ENCODE results near the gene ANXA2R. TPM values are rescaled to one million over a fixed set of nuclear protein-coding genes. Genes with fewer than 3 reads are reported as not detected.
A peak's percentile ranks its signal among the peaks of the same experiment; 100 is the strongest.

ANXA2R gene
- polyA plus RNA-seq, 1 of the 3 experiments (the other 2 are of a cell fraction): 1.9 TPM

GRCh38 chr5:43041110-43041668, 1.1 kb upstream of the ANXA2R start:
- WGBS (ENCODE audit: low lambda C conversion rate): under 1% methylated on average over 18 of the region's 18 CpGs
- peak overlapping the region; percentile 58 to 72 for H3K4me3 ChIP-seq (ENCODE audit: low read depth in 2 of 2, low read length in 1 of 2)
- no peaks in the 10 kb centered on the region for H3K27me3 ChIP-seq (ENCODE audit: insufficient read depth)
- no peak for DNase-seq
- H3K27ac ChIP-seq (ENCODE audit: low read depth in 2 of 2, low read length in 1 of 2): peak overlapping the region; percentile 77 to 93; a peak in 3 of 4 replicates
- no peaks in the 10 kb centered on the region for H3K36me3 ChIP-seq (replicated peaks in 1 of 2; ENCODE audit: control insufficient read depth in 1 of 2, insufficient read depth in 2 of 2, low read length in 1 of 2)
- H4K20me1 ChIP-seq (ENCODE audit: insufficient read depth): no peaks in the 10 kb centered on the region
- H3K9me2 ChIP-seq: no peaks in the 10 kb centered on the region
- H3K79me2 ChIP-seq (ENCODE audit: insufficient read depth): peaks cover 43% of the 10 kb centered on the region
- ChIA-PET POLR2A (no interaction called here), CTCF (interaction anchor here (0.7 to 6.1 kb wide), 19 partner anchors 10 to 348 kb away, joined by 3 to 41 read pairs (median 5); no protein-coding TSS in a partner anchor)
- TF ChIP-seq ZBTB33 (IDR thresholded peaks at IDR 0.05; ENCODE audit: borderline replicate concordance, low read depth): peak; percentile 75; the same call in 1 of the 2 replicates
- peak; percentile 66 for TF ChIP-seq CHD2 (IDR thresholded peaks at IDR 0.05; ENCODE audit: low read length, partially characterized antibody)
- no peak for TF ChIP-seq FOSL2 (IDR thresholded peaks at IDR 0.05; ENCODE audit: borderline replicate concordance, low read depth)
- peak overlapping the region; percentile 82 for H3K9ac ChIP-seq
- peak overlapping the region; percentile 99 for H3K4me2 ChIP-seq
- H2AFZ ChIP-seq (ENCODE audit: low read depth): peak overlapping the region; percentile 84
- no peaks in the 10 kb centered on the region for H3K9me3 ChIP-seq
- H3K4me1 ChIP-seq (ENCODE audit: control insufficient read depth in 1 of 2, insufficient read depth in 2 of 2, low read depth in 1 of 2, low read length in 1 of 2): peaks cover 0 to 24% of the 10 kb centered on the region in 2 experiments; a peak in 1 of 4 replicates
- H3F3A ChIP-seq (replicated peaks; ENCODE audit: insufficient read depth): peaks cover 49% of the 10 kb centered on the region

- peak overlapping the region; percentile 53; the same call in 1 of the 2 replicates for H3K9ac ChIP-seq
- POLR2A ChIA-PET: no interaction called here
- CTCF ChIA-PET: interaction anchor here (1.1 to 6.1 kb wide), 8 partner anchors 11 to 131 kb away, joined by 3 to 41 read pairs (median 9); no protein-coding TSS in a partner anchor
Measured at GRCh38 chr5:43039471-43040286, 440 bp downstream of the ANXA2R start.

More at GRCh38 chr5:43039471-43040286, 440 bp downstream of the ANXA2R start:
- Histone ChIP-seq H4K20me1 (ENCODE audit: insufficient read depth) (no peaks in the 10 kb centered on the region), H3K9me3 (no peaks in the 10 kb centered on the region), H3K9me2 (no peaks in the 10 kb centered on the region), H3K36me3 (replicated peaks in 1 of 2; ENCODE audit: control insufficient read depth in 1 of 2, insufficient read depth in 2 of 2, low read length in 1 of 2) (no peaks in the 10 kb centered on the region), H3K27ac (ENCODE audit: low read depth in 2 of 2, low read length in 1 of 2) (peak overlapping the region; percentile 51 to 93; a peak in 3 of 4 replicates), H3K4me2 (peak overlapping the region; percentile 99), H3K4me3 (ENCODE audit: low read depth in 2 of 2, low read length in 1 of 2) (peak overlapping the region; percentile 58 to 72), H3K27me3 (ENCODE audit: insufficient read depth) (no peaks in the 10 kb centered on the region), H2AFZ (ENCODE audit: low read depth) (peak overlapping the region; percentile 84), H3K79me2 (ENCODE audit: insufficient read depth) (peaks cover 41% of the 10 kb centered on the region), H3F3A (replicated peaks; ENCODE audit: insufficient read depth) (peaks cover 49% of the 10 kb centered on the region), H3K4me1 (ENCODE audit: control insufficient read depth in 1 of 2, insufficient read depth in 2 of 2, low read depth in 1 of 2, low read length in 1 of 2) (peaks cover 0 to 24% of the 10 kb centered on the region in 2 experiments; a peak in 1 of 4 replicates)
- no peak for TF ChIP-seq FOSL2 (IDR thresholded peaks at IDR 0.05; ENCODE audit: borderline replicate concordance, low read depth)
- TF ChIP-seq CTCF (IDR thresholded peaks at IDR 0.05): peak; percentile 40
- peak; percentile 51 for TF ChIP-seq NFIC (IDR thresholded peaks at IDR 0.05; ENCODE audit: borderline replicate concordance)
- DNase-seq: peak; percentile 40
- WGBS (ENCODE audit: low lambda C conversion rate): 2% methylated on average over 27 of the region's 35 CpGs
